HG02610 (cell line): ENCODE measurements around the gene SURF6.
"Not testable (repeated sequence)": the region's sequence is repeated elsewhere in the genome, so short reads cannot be mapped to it uniquely, and the experiment has no call there.

ENCODE experiments used
- ATAC-seq: cut with Tn5 transposase; IDR thresholded peaks from one replicate; pipeline ENCODE4 v1.9.1; 2021; ENCODE audit warnings: mild to moderate bottlenecking, moderate library complexity; ENCODE audit not compliant: unreplicated experiment

Gene SURF6

DNA sequence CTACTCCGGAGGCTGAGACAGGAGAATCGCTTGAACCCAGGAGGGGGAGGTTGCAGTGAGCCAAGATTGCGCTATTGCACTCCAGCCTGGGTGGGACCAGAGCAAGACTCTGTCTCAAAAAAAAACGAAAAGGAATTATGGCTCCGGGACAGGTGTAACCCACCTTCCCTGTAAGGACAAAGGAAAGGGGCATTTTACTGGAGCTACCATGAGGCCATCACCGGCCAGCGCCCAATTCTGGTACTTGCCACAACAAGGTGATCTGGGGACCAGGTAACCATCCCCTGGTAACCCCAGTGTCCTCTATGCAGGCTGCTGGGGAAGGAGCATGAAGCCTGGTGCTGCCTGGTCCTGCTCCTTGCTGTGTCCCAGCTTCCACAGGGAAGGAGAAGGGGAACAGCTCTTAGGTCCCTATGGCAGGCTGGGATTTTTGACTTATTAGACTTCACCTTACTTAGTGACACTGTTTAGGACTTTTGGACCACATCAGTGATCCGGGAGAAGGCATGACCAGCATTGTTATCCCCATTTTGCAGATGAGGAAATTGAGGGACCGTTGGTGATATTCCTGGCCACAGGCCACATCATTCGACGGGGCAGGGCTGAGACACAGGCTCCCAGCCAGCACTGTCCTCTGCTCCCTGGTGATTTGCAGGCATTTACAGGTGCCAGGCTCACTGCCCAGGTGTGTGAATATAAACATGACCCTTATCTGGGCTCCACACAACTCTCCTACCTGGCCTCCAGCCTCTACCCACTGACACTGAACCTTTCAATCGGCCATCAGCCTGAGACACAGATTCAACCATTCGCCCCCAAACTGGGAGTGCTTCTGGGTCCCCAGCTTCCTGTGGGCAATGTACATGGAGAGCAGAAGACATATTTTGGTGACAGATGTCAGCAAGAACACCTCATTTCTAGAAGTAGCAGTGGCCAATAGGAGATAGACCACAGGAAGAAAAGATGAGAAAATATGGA lies 34.4 kb downstream of the SURF6 start:
- ATAC-seq, result no peak

GRCh38 chr9:133299996-133300395 lies 36.0 kb downstream of the SURF6 start:
- not testable (repeated sequence) for ATAC-seq

DNA sequence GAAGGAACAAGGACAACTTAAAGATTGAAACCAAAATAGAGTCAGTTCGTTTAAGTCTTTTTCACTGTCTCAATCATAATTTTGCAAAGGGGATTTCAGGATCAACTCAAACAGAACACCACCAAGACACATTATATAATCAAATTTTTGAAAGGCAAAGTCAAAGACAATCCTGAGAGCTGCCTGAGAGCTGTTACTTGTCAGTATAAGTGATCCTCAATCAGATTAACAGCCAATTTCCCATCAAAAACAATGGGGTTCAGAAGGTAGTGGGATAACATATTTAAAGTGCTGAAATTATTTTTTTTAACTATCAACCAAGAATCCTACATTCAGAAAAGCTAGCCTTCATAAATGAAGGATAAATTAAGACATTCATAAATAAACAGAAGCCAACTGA lies 41.7 kb downstream of the SURF6 start:
- ATAC-seq, result no peak

DNA sequence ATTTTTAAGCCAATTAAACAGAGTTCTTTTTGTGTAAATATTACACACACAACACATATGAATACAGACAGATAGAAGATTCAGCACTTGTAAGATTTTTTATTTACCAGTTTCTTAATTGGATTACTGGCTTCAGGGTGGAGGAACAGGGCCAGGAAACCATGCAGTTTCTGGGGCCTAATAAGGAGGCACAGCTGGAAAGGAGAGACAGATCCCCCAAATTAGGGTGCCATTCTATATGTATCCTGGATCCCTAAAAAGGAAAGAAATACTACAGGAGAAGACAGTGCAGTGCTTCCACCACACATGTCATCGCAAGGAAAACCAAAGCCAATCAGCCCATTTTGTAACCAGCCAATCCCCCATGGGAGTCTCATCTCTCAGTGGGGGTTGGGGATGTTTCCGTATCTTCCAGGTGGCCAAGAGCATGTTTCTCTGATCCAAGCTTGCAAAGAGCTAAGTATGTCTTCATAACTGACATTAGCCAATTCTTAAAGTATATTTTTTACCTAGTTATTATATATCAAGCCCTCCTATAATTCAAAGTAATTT lies 45.2 kb downstream of the SURF6 start:
- ATAC-seq, result no peak

- no peak for ATAC-seq
Observed at GRCh38 chr9:133286523-133286922, 49.5 kb downstream of the SURF6 start.

DNA sequence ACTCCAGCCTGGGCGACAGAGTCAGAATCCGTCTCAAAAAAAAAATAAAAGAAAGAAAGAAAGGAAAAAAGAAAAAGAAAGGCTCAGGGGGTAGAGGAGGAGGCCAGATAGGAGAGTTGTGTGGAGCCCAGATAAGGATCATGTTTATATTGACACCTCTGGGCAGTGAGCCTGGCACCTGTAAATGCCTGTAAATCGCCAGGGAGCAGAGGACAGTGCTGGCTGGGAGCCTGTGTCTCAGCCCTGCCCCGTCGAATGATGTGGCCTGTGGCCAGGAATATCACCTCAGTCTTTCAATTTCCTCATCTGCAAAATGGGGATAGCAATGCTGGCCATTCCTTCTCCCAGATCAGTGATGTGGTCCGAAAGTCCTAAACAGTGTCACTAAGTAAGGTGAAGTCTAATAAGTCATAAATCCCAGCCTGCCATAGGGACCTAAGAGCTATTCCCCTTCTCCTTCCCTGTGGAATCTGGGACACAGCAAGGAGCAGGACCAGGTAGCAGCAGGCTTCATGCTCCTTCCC lies 50.7 kb downstream of the SURF6 start:
- no peak for ATAC-seq

- ATAC-seq, result no peak
Observed at GRCh38 chr9:133284362-133284761, 51.6 kb downstream of the SURF6 start.

DNA sequence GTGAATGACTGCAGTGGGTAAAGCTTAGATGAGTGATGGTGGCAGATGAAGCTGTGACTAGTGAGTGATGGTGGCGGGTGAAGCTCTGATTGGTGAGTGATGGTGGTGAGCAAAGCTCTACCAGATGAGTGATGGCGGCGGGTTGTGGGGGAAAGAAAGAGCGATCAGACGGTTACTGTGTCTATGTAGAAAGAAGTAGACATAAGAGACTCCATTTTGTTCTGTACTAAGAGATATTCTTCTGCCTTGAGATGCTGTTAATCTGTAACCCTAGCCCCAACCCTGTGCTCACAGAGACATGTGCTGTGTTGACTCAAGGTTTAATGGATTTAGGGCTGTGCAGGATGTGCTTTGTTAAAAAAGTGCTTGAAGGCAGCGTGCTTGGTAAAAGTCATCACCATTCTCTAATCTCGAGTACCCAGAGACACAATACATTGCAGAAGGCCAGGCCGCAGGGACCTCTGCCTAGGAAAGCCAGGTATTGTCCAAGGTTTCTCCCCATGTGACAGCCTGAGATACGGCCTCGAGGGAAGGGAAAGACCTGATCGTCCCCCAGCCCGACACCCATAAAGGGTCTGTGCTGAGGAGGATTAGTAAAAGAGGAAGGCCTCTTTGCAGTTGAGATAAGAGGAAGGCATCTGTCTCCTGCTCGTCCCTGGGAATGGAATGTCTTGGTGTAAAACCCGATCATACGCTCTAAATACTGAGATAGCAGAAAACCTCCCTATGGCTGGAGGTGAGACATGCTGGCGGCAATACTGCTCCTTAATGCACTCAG lies 52.5 kb downstream of the SURF6 start:
- not testable (repeated sequence) for ATAC-seq

DNA sequence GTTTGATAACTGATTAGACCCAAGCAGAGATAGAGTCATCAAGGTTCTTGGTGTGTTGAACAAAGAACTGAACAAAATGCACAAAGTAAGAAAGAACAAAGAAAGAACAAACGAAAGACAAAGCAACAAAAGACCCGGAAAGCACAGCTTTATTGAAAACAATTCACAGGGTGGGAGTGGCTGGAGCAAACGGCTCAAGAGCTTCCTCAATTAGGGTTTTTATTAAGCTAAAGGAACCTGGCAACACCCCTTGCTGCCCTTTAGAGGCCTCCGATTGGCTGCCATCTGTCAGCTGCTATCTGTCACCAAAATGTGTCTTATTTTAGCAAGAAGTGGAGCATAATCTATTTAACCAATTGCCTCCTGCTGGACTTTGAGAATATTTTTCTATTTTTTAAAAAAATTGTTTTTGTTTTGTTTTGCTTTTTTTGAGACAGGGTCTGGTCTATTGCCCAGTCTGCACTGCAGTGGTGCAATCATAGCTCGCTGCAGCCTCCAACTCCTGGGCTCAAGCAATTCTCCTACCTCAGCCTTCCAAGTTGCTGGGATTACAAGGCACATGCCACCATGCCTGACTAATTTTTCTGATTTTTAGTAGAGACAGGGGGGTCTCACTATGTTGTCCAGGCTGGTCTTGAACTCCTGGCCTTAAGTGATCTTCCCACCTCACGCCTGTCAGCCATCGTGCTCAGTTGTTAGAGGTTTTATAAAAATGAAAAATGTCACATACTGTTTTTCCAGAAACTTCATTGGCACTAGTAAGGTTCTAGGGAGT lies 53.3 kb downstream of the SURF6 start:
- no peak for ATAC-seq

DNA sequence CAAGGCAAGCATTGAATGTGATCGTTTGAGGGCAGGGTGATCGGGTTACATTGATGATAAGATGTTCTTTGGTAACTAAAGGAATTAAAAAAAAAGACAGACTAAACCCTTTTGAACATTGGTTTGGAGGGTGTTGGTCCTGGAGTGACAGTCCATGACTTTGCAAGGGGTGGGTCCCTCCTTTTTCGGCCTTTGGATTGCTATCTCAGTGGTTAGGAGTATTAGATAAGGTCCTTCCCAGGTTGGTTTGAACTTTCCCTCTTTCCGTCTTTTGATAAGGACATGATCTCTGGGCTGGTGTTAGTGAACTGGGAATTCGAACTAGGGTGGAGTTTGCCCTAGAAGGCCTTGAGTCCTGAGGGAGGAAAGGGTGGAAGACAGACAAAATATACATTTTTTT lies 55.6 kb downstream of the SURF6 start:
- no peak for ATAC-seq
